B cell (primary cell): ENCODE measurements around the gene ADAP2. TPM values are rescaled to one million over a fixed set of nuclear protein-coding genes. Genes with fewer than 3 reads are reported as not detected.
A peak's percentile ranks its signal among the peaks of the same experiment; 100 is the strongest.

Experiments used
- ATAC-seq: fragments of 200-7000 bp; cut with Tn5 transposase; one replicate; pipeline ENCODE4 v1.10.0; 2021; ENCODE audit warnings: low read depth, mild to moderate bottlenecking, moderate number of reproducible peaks, moderate library complexity
- CTCF ChIA-PET: fragments of 350-600 bp; sonication (Branson Sonifier 250); formaldehyde crosslinking; loops from one replicate; lab custom pipeline; 2021; ENCODE audit warnings: antibody characterized with exemption, inconsistent platforms; lab: Charles Lee
- POLR2A ChIA-PET: fragments of 350-600 bp; sonication (Branson Sonifier 250); formaldehyde crosslinking; loops from one replicate; lab custom pipeline; 2021; ENCODE audit warnings: antibody characterized with exemption; lab: Charles Lee
- DNase-seq: peaks from one replicate; pipeline ENCODE4 v3.0.0; 2013
- H2AFZ ChIP-seq: 2 replicates; pipeline ENCODE4 v1.6.1; 2012; ENCODE audit warnings: mild to moderate bottlenecking, low read depth, low read length; ENCODE audit not compliant: insufficient read depth, poor library complexity, severe bottlenecking
- H3K27ac ChIP-seq, 2 donors: 1 replicate in 1 of 2; 2 replicates in 1 of 2; pipeline ENCODE4 v1.5.1; 2012 to 2013; ENCODE audit warnings: low read length in 2 of 2, mild to moderate bottlenecking in 2 of 2, moderate library complexity in 1 of 2
- H3K27me3 ChIP-seq, 4 experiments: fragments of 200-600 bp in 1 of 4; sonication (generic) in 1 of 4; replicated peaks in 1 of 4; 1 replicate in 2 of 4; 2 replicates in 2 of 4; pipeline versions ENCODE4 v1.6.1 to v1.7.0; 2013 to 2016; ENCODE audit warnings: low read length in 3 of 4, mild to moderate bottlenecking in 2 of 4, mixed read lengths in 1 of 4, moderate library complexity in 1 of 4; ENCODE audit not compliant: insufficient read depth in 4 of 4, control insufficient read depth in 3 of 4; ENCODE audit errors: control extremely low read depth in 1 of 4
- H3K36me3 ChIP-seq, 2 experiments: replicated peaks in 1 of 2; 1 replicate in 1 of 2; 2 replicates in 1 of 2; pipeline versions ENCODE4 v1.6.1 to v1.7.1; 2013; ENCODE audit warnings: low read length in 1 of 2; ENCODE audit not compliant: insufficient read depth in 2 of 2, control insufficient read depth in 1 of 2; ENCODE audit errors: control extremely low read depth in 1 of 2, extremely low read depth in 1 of 2
- H3K4me1 ChIP-seq, 2 donors: fragments of 200-600 bp in 1 of 2; sonication (generic) in 1 of 2; 1 replicate in 1 of 2; 2 replicates in 1 of 2; pipeline versions ENCODE4 v1.5.1 to v1.6.1; 2013 to 2017; ENCODE audit warnings: low read length in 2 of 2; ENCODE audit not compliant: control insufficient read depth in 2 of 2, insufficient read depth in 2 of 2
- H3K4me2 ChIP-seq: replicated peaks from 2 replicates; pipeline ENCODE3; 2012; ENCODE audit warnings: mild to moderate bottlenecking, low read depth, low read length; ENCODE audit not compliant: poor library complexity, severe bottlenecking
- H3K4me3 ChIP-seq, 5 experiments: fragments of 200-600 bp in 1 of 5; sonication (generic) in 1 of 5; 1 replicate in 3 of 5; 2 replicates in 2 of 5; pipeline versions ENCODE4 v1.5.1 to v1.7.0; 2011 to 2016; ENCODE audit warnings: low read length in 4 of 5, mild to moderate bottlenecking in 4 of 5, low read depth in 2 of 5, control low read depth in 1 of 5, moderate library complexity in 1 of 5; ENCODE audit not compliant: insufficient read depth in 1 of 5; ENCODE audit errors: control extremely low read depth in 1 of 5, extremely low read depth in 1 of 5
- H3K79me2 ChIP-seq: fragments of 200-600 bp; sonication (generic); one replicate; pipeline ENCODE4 v1.6.0; 2016; ENCODE audit warnings: low read length; ENCODE audit not compliant: control insufficient read depth, insufficient read depth
- H3K9ac ChIP-seq: fragments of 200-600 bp; sonication (generic); 2 replicates; pipeline ENCODE4 v1.6.1; 2017; ENCODE audit warnings: mild to moderate bottlenecking, low read length, moderate library complexity
- H3K9me3 ChIP-seq, 3 donors: one replicate each; pipeline versions ENCODE4 v1.6.1 to v1.7.1; 2013; ENCODE audit warnings: low read length in 2 of 3; ENCODE audit not compliant: control insufficient read depth in 2 of 3, insufficient read depth in 1 of 3; ENCODE audit errors: control extremely low read depth in 1 of 3
- H4K20me1 ChIP-seq: 2 replicates; pipeline ENCODE4 v1.6.0; 2012; ENCODE audit warnings: mild to moderate bottlenecking, low read length; ENCODE audit not compliant: insufficient read depth, control insufficient read depth, poor library complexity, severe bottlenecking
- H3K27ac Mint-ChIP-seq: one replicate; pipeline ENCODE4 v1.8.0; 2021; ENCODE audit warnings: mixed read lengths
- H3K27me3 Mint-ChIP-seq: one replicate; pipeline ENCODE4 v1.8.0; 2021; ENCODE audit warnings: mixed read lengths
- H3K4me1 Mint-ChIP-seq: one replicate; pipeline ENCODE4 v1.8.0; 2021; ENCODE audit warnings: mixed read lengths
- H3K4me3 Mint-ChIP-seq: one replicate; pipeline ENCODE4 v1.8.0; 2021; ENCODE audit warnings: mixed read lengths
- H3K9me3 Mint-ChIP-seq: one replicate; pipeline ENCODE4 v1.8.0; 2022; ENCODE audit warnings: mixed read lengths; ENCODE audit not compliant: insufficient read depth
- EZH2 ChIP-seq: IDR thresholded peaks from 2 replicates; pipeline ENCODE4 v1.6.1; 2012; ENCODE audit warnings: borderline replicate concordance, low read depth, mild to moderate bottlenecking, moderate library complexity, low read length; ENCODE audit not compliant: insufficient read depth, poor library complexity, severe bottlenecking
- WGBS: methylation state at CpG from one replicate; pipeline ENCODE4 v1.1.5; 2013; ENCODE audit warnings: missing lambda C conversion rate; ENCODE audit not compliant: insufficient coverage; 5-methylcytosine and 5-hydroxymethylcytosine counted together
- intact Hi-C: fragments of 100-400 bp; cut with micrococcal nuclease; formaldehyde crosslinking; loops from one replicate; pipeline ENCODE4 v1.10.0; 2022
- polyA plus RNA-seq: library from polyadenylated mRNA; depleted of rRNA; stranded (reverse); fragments of >200 nt; gene quantifications from 2 replicates; pipeline ENCODE4 v1.2.3, GENCODE V29; 2012
- small RNA-seq: library from RNA; depleted of rRNA; stranded (forward); fragments of <200 nt; gene quantifications from one replicate; pipeline ENCODE3, GENCODE V24; 2012; ENCODE audit warnings: low replicate concordance, low read depth; ENCODE audit not compliant: insufficient read length
- total RNA-seq, 2 donors: library from RNA; stranded (reverse); fragments of 120-200 nt in 1 of 2; gene quantifications; 1 replicate in 1 of 2; 2 replicates in 1 of 2; pipeline versions ENCODE4 v1.2.3 to v1.2.4, GENCODE V29; 2013 to 2022
- TF ChIP-seq, protein P1 (sequence below): fragments of 200-600 bp; IDR thresholded peaks from one replicate; pipeline ENCODE4 v1.8.0; 2022; ENCODE audit warnings: antibody characterized with exemption, mild to moderate bottlenecking

Gene ADAP2
- total and polyA plus RNA-seq, 2 donors (not counting 1 experiment from before 2014, with no cell fraction given): 8.5 to 14.6 TPM

DNA sequence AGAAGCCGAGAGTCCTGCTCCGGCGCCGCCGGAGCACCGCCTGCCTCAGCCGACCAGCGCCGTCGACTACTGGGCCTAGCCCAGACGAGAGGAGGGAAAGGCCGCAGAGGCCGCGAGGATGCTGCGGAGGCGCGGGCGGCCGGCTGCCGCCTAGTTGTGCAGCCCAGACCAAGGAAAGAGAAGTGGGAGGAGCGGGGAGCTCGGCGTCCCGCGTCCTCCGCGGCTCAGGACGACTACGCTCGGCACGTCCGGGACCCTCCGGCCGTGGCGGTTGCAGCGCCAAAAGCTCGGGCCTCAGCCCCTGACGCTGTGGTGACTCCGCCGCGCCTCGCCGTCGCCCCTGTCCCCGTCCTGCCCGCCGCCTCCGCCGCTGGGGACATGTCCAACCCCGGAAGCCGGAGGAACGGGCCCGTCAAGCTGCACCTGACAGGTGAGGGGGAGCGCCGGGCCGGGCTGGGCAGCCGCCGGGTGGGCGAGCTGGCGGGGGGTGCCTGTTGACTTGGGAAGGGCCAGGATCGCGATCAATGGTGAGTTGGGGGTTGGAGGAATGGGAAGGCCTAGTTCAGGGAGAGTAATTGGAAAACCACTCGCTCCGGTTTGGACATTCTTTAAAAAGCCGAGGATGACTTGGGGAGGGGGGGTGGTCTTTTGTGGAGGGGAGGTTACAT is 86.8 kb downstream of the ADAP2 start:
- ChIA-PET CTCF (interaction anchor here (0.6 to 2.7 kb wide), 8 partner anchors 9 to 364 kb away, joined by 3 to 11 read pairs (median 4); partner anchors contain the start of gene RNF135), POLR2A (interaction anchor here (0.6 to 2.1 kb wide), 6 partner anchors 32 to 217 kb away, joined by 3 to 9 read pairs (median 4); partner anchors contain the start of gene RNF135)
- H3K4me3 ChIP-seq: peak overlapping the region; percentile 47 to 86 (median 69)
- Mint-ChIP-seq H3K27ac (peak overlapping the region; percentile 95), H3K9me3 (no peaks in the 10 kb centered on the region), H3K4me1 (peaks cover 24% of the 10 kb centered on the region), H3K4me3 (peak overlapping the region; percentile 96), H3K27me3 (no peaks in the 10 kb centered on the region)
- 1% methylated on average over 65 of the region's 65 CpGs for WGBS
- H3K27me3 ChIP-seq: no peaks in the 10 kb centered on the region
- H3K4me1 ChIP-seq: peaks cover 3 to 12% of the 10 kb centered on the region in 2 donors
- no peaks in the 10 kb centered on the region for H4K20me1 ChIP-seq
- H3K9me3 ChIP-seq: no peaks in the 10 kb centered on the region
- H3K36me3 ChIP-seq: peaks cover 0 to 7% of the 10 kb centered on the region in 2 experiments
- peak overlapping the region; percentile 90 for H3K9ac ChIP-seq
- H3K79me2 ChIP-seq: no peaks in the 10 kb centered on the region
- peak overlapping the region; percentile 41 to 77 for H3K27ac ChIP-seq
- intact Hi-C loops: loop anchor here (1.0 to 5.0 kb wide), 2 partner anchors 36 to 102 kb away; partner anchors contain the start of genes RNF135 and TEFM
- DNase-seq (peak; percentile 75), ATAC-seq (peak; percentile 79)
- TF ChIP-seq, protein P1, sequence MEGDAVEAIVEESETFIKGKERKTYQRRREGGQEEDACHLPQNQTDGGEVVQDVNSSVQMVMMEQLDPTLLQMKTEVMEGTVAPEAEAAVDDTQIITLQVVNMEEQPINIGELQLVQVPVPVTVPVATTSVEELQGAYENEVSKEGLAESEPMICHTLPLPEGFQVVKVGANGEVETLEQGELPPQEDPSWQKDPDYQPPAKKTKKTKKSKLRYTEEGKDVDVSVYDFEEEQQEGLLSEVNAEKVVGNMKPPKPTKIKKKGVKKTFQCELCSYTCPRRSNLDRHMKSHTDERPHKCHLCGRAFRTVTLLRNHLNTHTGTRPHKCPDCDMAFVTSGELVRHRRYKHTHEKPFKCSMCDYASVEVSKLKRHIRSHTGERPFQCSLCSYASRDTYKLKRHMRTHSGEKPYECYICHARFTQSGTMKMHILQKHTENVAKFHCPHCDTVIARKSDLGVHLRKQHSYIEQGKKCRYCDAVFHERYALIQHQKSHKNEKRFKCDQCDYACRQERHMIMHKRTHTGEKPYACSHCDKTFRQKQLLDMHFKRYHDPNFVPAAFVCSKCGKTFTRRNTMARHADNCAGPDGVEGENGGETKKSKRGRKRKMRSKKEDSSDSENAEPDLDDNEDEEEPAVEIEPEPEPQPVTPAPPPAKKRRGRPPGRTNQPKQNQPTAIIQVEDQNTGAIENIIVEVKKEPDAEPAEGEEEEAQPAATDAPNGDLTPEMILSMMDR: no peak
- no peak for TF ChIP-seq EZH2
- H3K4me2 ChIP-seq: peak overlapping the region; percentile 94
- H2AFZ ChIP-seq: peak overlapping the region; percentile 97

Small RNAs within 50 kb of the gene (small RNA-seq; reads per million reads assigned to genes)
- not detected for gene AC138207.3
- not detected for gene RN7SL138P

Other genes with a start within 250 kb of the ADAP2 start
- 83.2 and 88.3 TPM in 2 replicates for gene CRLF3, start 97.3 kb upstream of the ADAP2 start, total RNA-seq
- 31.6 and 48.1 TPM in 2 replicates for gene CRLF3, start 97.3 kb upstream of the ADAP2 start, polyA plus RNA-seq
- gene ATAD5, start 90.0 kb upstream of the ADAP2 start, total RNA-seq: 7.3 and 7.4 TPM in 2 replicates
- gene ATAD5, start 90.0 kb upstream of the ADAP2 start, polyA plus RNA-seq: 1.2 and 2.3 TPM in 2 replicates
- gene TEFM, start 15.7 kb upstream of the ADAP2 start, total RNA-seq: 27.4 and 27.8 TPM in 2 replicates
- gene TEFM, start 15.7 kb upstream of the ADAP2 start, polyA plus RNA-seq: 8.8 and 10.5 TPM in 2 replicates
- gene RNF135, start 49.1 kb downstream of the ADAP2 start, total RNA-seq: 22.3 and 23.4 TPM in 2 replicates
- gene RNF135, start 49.1 kb downstream of the ADAP2 start, polyA plus RNA-seq: 20.1 and 24.2 TPM in 2 replicates
- gene NF1, start 173.0 kb downstream of the ADAP2 start, total RNA-seq: 27.7 and 31.9 TPM in 2 replicates
- gene NF1, start 173.0 kb downstream of the ADAP2 start, polyA plus RNA-seq: 10.8 and 11.1 TPM in 2 replicates